ENCODE measurements around the gene COL18A1. TPM values are rescaled to one million over a fixed set of nuclear protein-coding genes. Genes with fewer than 3 reads are reported as not detected.

COL18A1 gene
- polyA plus RNA-seq, 1 of the 3 experiments (the other 2 are of a cell fraction) = 118 TPM

GRCh38 chr21:45496151-45496967, 91.4 kb downstream of the COL18A1 start (continued):
- TF ChIP-seq ZBTB33 (IDR thresholded peaks at IDR 0.05; ENCODE audit: borderline replicate concordance, low read depth) (no peak), RAD21 (IDR thresholded peaks at IDR 0.05; ENCODE audit: low read length) (no peak), JUND (IDR thresholded peaks at IDR 0.05) (no peak), TEAD4 (IDR thresholded peaks at IDR 0.05; ENCODE audit: borderline replicate concordance, insufficient read depth) (no peak), CHD2 (IDR thresholded peaks at IDR 0.05; ENCODE audit: low read length, partially characterized antibody) (no peak)

DNA sequence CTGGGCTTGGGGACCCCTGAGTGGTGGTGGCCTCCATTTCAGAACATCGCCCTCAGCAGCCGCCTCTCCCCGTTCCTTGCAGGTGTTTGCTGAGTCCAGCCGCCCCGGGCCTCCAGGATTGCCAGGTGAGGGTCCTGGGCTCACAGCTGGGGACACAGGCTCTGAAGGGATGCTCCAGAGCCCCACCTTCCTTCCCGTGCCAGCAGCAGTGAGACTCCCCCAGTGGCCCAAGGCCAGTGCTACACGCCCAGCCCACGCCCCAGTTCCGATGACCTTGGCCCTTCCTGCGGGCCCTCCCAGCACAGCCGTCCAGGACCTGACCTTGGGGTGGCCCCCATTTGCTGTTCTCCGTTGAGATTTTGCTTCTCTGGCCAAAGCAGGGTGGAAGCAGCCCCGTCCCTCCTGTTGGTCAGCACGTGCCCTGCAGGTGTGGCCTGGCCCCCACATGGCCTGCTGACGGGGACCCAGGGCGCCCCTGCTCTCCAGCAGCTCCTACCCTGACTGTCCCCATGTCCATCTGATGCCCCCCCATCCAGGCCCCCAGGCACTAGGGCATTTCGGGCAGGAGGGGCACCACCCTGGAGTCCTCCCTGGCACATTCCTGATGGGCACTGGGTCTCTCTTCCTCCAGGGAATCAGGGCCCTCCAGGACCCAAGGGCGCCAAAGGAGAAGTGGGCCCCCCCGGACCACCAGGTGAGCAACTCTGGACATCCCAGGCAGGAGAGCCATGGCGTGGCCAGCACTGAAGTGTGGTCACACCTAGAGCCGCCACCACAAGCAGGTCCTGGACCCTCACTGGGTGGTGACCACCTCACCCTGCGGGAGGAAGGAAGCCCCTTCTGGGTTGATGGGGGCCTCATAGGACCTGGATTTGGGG, 92.2 kb downstream of the COL18A1 start:
- H3K4me2 ChIP-seq = no peak overlapping the region
- no peaks in the 10 kb centered on the region for H3K4me1 ChIP-seq (ENCODE audit: control insufficient read depth in 1 of 2, insufficient read depth in 2 of 2, low read depth in 1 of 2, low read length in 1 of 2)
- no peaks in the 10 kb centered on the region for H3K9me2 ChIP-seq
- no peak overlapping the region for H3K27ac ChIP-seq (ENCODE audit: low read depth in 2 of 2, low read length in 1 of 2)
- H3K9ac ChIP-seq = no peak overlapping the region
- no peaks in the 10 kb centered on the region for H4K20me1 ChIP-seq (ENCODE audit: insufficient read depth)
- TF ChIP-seq RAD21 (IDR thresholded peaks at IDR 0.05; ENCODE audit: low read length) (no peak), MXI1 (IDR thresholded peaks at IDR 0.05; ENCODE audit: low read depth, low read length) (no peak), TAF1 (IDR thresholded peaks at IDR 0.05; ENCODE audit: borderline replicate concordance, low read depth, low read length) (no peak), SMC3 (IDR thresholded peaks at IDR 0.05; ENCODE audit: low read depth, low read length) (no peak), EP300 (IDR thresholded peaks at IDR 0.05; ENCODE audit: borderline replicate concordance in 1 of 2, low read depth in 1 of 2, low read length in 1 of 2) (no peak), FOXJ3 (CRISPR knock-in tag; IDR thresholded peaks at IDR 0.05) (no peak)
- H3K9me3 ChIP-seq = no peaks in the 10 kb centered on the region
- POLR2A ChIA-PET = no interaction called here
- CTCF ChIA-PET = interaction anchor here (0.7 kb wide), 2 partner anchors 9 to 358 kb away, joined by 3 read pairs; no protein-coding TSS in a partner anchor
- peaks cover 2% of the 10 kb centered on the region for H3F3A ChIP-seq (replicated peaks; ENCODE audit: insufficient read depth)
- no peak for DNase-seq
- peaks cover 5 to 44% of the 10 kb centered on the region in 2 experiments for H3K36me3 ChIP-seq (replicated peaks in 1 of 2; ENCODE audit: control insufficient read depth in 1 of 2, insufficient read depth in 2 of 2, low read length in 1 of 2)
- 96% methylated on average over 20 of the region's 22 CpGs for WGBS (ENCODE audit: low lambda C conversion rate)
- H3K4me3 ChIP-seq (ENCODE audit: low read depth in 2 of 2, low read length in 1 of 2) = no peak overlapping the region
- no peaks in the 10 kb centered on the region for H3K79me2 ChIP-seq (ENCODE audit: insufficient read depth)
- H2AFZ ChIP-seq (ENCODE audit: low read depth) = no peak overlapping the region
- H3K27me3 ChIP-seq (ENCODE audit: insufficient read depth) = no peaks in the 10 kb centered on the region
